Hepatocyte (in vitro differentiated cells): Measurements from ENCODE around the gene COL15A1.

Experiments used
- EZH2 ChIP-seq: fragments of 200-600 bp; sonication (generic); IDR thresholded peaks from 2 replicates; pipeline ENCODE4 v1.6.1; 2016; ENCODE audit warnings: antibody characterized with exemption, mild to moderate bottlenecking, borderline replicate concordance
- EZH2phosphoT487 ChIP-seq: fragments of 200-600 bp; sonication (generic); IDR thresholded peaks from one replicate; pipeline ENCODE4 v1.6.1; 2018; ENCODE audit warnings: antibody characterized with exemption, mild to moderate bottlenecking, low read depth, moderate library complexity; ENCODE audit not compliant: unreplicated experiment, severe bottlenecking
- TF ChIP-seq, protein P1 (sequence below): fragments of 200-600 bp; sonication (generic); IDR thresholded peaks from 2 replicates; pipeline ENCODE4 v1.5.1; 2016; ENCODE audit warnings: antibody characterized with exemption, mild to moderate bottlenecking; ENCODE audit not compliant: poor library complexity

DNA sequence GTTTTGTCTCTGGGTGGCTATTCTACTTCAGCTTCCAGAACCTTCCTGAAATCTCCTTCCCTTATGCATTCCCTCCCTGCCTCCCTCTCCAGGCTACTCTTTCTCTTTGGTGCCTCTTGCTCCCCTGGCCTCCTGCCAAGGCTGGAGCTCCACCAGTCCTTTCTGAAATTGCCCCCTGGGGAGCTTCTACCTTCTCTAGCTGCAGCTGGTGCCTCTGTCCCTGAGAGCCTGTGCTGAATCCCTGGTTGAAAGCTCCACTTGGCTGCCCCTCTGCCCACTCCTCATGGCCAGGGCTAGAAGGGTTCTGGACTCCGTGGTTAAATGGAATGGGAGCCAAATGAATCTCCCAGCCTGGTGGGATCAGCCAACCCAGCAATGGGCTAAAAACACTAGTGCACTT, 80.1 kb downstream of the COL15A1 start:
- TF ChIP-seq, protein P1, sequence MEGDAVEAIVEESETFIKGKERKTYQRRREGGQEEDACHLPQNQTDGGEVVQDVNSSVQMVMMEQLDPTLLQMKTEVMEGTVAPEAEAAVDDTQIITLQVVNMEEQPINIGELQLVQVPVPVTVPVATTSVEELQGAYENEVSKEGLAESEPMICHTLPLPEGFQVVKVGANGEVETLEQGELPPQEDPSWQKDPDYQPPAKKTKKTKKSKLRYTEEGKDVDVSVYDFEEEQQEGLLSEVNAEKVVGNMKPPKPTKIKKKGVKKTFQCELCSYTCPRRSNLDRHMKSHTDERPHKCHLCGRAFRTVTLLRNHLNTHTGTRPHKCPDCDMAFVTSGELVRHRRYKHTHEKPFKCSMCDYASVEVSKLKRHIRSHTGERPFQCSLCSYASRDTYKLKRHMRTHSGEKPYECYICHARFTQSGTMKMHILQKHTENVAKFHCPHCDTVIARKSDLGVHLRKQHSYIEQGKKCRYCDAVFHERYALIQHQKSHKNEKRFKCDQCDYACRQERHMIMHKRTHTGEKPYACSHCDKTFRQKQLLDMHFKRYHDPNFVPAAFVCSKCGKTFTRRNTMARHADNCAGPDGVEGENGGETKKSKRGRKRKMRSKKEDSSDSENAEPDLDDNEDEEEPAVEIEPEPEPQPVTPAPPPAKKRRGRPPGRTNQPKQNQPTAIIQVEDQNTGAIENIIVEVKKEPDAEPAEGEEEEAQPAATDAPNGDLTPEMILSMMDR: no peak
- TF ChIP-seq EZH2 (no peak), EZH2phosphoT487 (no peak)
